GM21515 (cell line): ENCODE results near the gene HNRNPC.
"Not testable (repeated sequence)": the region's sequence is repeated elsewhere in the genome, so short reads cannot be mapped to it uniquely, and the experiment has no call there.

Source experiments
- ATAC-seq: cut with Tn5 transposase; IDR thresholded peaks from one replicate; pipeline ENCODE4 v1.9.1; 2021; ENCODE audit not compliant: unreplicated experiment

Gene HNRNPC

DNA sequence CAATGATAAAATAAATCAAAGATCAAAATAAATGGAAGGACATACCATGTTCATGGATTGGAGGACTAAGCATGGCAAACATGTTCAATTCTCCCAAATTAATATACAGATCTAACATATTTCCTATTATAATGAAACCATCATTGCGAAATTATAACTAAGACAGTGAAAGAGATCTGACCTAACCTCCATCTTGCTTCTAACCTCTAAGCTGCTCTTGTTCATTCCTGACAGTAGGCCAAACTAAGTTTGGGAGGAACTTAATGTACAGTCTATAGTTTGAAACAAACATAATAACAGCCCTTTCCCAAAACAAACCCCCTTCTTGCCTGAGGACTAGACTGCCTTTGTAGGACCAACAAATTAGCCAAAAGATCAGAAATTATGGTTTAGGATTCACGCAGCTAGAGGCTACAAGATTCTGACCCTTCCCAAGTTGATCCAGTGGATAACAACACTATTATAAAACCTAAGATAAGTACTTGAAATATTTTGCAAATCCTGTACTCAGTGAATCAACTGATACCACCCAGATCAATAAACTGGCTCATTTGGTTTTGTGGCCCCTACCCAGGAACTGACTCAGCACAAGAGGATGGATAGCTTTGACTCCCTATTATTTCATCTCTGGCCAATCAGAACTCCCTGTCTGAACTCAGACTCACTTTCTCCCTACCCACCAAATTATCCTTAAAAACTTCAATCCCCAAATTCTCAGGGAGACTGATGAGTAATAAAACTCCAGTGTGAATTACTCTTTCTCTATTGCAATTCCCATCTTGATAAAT is 71.6 kb downstream of the HNRNPC start:
- no peak for ATAC-seq

DNA sequence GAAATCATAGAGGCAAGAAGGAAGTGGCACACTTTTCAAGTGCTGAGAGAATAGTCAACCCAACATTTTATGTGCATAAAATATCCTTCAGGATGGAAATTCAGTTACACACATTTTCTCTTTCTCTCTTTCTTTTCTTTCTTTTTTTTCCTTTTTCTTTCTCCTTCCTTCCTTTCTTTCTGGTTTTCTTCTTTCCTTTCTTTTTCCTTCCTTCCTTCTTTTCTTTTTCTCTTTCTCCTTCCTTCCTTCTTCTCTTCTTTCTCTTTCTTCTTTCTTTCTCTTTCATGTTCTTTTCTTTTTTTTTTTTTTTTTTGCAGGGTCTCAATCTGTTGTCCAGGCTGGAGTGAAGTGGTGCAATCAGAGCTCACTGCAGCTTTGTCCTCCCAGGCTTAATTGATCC is 74.6 kb downstream of the HNRNPC start:
- no peak for ATAC-seq

DNA sequence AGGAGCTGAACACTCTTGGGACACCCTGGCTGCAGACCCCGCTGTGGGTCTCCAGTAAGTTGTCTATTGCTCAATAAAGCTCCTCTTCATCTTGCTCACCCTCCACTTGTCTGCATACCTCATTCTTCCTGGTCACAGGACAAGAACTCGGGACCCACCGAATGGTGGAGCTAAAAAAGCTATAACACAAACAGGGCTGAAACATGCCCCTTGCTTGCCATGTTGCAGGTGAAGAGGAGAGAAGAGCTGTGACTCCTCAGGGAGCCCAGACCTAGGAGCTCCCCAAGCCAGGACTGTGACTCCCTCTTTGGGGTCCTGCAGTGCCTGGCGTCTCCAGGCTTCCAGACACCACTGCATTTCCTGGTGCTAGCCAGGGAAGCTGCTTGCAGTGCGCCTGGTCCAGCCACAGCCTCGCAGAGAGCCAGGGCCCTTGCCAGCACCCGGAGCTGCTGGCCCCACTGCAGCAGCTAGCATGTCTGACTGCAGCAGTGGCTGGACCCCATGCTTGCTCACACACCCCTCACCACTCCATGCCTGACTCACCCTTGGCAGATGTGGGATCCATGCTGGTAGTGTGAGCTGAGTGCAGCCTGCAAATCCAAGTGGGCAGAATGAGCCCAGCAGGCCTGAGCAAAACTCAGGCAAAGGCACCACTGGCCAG is 76.2 kb downstream of the HNRNPC start:
- ATAC-seq, result no peak

- ATAC-seq, result peak; percentile 22
These were observed 76.8 kb downstream of the HNRNPC start for GRCh38 chr14:21192447-21192822.

DNA sequence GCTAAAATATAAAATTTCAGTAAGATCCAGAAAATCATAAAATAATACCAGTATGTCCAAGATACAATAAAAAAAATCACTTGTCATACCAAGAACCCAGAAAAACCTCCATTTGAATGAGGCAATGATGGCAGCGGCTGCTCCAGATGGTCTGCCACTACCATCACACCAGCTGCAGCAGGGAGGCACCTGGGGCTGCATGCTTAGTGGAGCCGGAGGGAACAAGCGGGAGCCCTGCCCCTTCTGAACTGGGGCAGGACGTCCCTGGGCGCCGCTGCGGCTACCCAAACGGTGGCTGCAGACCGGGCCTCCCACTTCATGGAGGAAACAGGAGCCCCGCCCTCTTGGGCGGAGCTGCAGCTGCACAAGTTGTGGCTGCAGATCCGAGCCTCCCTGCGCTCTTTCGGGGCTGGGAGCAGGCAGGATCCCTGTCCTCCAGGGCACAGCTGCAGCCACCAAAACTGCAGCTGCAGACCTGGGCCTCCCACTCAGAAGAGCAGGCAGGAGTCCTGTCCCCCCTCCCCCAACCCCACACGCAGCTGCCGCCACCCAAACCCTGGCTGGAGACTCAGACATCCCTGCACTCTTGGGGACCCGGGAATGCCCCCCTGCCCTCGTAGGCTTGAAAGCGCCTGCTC is 77.3 kb downstream of the HNRNPC start:
- peak; percentile 92 for ATAC-seq

DNA sequence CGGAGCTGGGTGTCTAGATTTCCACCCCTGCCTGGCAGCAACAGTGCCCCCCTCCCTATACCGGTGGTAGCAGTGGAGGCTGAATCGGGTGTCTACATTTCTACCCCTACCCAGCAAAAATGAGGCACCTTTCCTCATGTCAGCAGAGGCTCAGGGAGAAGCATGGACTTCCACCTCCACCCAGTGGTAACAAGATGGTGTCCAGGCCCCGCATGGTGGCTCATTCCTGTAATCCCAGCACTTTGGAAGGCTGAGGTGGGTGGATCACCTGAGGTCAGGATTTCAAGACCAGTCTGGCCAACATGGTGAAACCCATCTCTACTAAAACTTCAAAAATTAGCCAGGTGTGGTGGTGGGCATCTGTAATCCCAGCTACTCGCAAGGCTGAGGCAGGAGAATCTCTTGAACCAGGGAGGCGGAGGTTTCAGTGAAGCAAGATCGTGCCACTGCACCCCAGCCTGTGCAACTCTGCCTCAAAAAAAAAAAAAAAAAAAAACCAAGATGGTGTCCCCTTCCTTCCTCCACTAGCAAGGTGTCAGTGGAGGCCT is 77.9 kb downstream of the HNRNPC start:
- ATAC-seq, result no peak

- ATAC-seq, result no peak
These were observed 83.8 kb downstream of the HNRNPC start for GRCh38 chr14:21185491-21185890.

GRCh38 chr14:21184254-21184653 is 85.0 kb downstream of the HNRNPC start:
- ATAC-seq, result no peak

DNA sequence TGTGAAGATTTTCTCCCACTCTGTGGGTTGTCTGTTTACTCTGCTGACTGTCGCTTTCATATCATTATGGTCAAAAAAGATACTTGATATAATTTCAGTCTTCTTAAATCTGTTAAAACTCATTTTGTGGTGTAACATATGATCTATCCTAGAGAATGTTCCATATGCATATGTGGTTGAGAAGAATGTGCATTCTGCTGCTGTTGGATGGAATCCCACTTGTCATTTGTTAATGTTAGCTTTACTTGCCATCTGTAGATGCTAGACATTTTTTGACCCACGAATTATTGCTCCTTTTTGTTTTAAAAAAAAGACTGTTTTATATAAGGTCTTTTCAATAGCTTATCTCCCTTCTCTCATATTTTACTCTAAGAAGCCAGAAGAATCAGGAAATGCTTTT is 87.1 kb downstream of the HNRNPC start:
- ATAC-seq, result no peak

GRCh38 chr14:21171128-21171527 is 98.1 kb downstream of the HNRNPC start:
- no peak for ATAC-seq

DNA sequence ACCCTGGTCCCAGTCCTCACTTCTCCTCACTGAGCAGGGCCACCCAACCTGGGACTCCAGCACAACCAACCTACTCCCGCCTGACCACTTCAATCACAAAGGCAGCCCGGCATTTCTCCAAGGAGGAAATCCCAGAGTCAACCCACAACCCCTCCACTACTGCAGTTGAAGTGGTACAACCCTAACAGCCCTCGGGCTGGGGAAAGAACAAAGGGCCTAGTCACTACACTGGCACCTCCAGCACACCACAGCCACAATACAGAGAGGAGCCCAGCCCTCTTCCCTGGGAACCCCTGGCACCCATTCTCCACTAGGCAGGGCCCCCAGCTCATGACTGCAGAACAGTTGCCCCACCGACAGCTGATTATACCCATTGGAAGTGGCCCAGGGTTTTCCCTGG is 99.7 kb downstream of the HNRNPC start:
- no peak for ATAC-seq

DNA sequence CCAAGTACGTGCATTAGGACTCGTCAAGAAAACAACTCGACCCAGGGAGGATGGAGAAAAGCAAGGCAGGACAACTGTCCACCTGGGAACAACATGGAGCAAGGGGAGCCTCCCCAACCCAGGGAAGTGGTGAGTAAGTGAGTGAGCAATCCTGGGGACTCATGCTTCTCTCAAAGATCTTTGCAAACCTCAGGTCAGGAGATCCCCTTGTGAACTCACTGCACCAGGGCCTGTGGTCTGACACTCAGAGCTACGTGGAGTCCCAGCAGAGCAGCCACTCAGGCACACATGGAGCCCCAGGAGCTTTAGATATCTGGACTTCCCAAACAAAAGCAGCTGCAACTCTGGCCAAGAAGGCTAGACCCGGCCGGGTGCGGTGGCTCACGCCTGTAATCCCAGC is 101.2 kb downstream of the HNRNPC start:
- ATAC-seq, result no peak

DNA sequence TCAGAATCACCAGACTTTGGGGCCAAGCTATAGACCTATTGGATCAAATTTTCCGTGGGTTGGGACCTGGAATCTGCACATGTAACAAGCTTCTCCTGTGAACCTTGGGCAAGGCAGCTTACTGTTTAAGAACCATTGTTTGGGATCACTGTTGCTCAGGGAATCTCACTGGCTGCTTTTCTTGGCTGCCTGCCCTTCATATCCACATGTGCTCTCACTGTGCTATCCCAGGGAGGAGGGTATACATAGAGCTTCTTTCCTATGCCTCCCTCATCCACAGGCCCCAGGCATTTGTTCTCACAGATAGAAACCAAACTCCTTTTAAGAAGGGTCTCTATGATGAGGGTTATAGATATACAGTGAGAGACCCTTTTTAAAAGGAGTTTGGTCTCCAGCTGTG is 103.6 kb downstream of the HNRNPC start:
- ATAC-seq, result not testable (repeated sequence)

GRCh38 chr14:21165002-21165605 is 104.1 kb downstream of the HNRNPC start:
- not testable (repeated sequence) for ATAC-seq

DNA sequence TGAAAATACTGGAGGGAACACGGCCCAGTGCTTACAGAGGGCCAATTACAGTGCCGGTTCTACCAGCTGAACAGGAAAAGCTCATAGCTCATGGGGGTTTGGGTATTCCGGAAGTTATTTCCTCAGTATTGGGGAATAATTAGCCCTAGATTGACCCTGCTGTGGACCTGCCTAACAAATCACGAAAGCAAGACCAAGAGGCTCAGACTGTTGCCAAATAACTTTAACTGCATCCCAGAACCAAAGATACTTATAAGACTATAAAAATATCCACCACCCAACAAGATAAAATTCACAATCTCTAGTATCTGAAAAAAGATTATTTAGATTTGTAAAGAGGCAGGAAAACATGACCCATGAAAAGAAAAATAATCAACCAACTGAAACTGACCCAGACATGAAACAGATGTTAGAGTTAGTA is 105.4 kb downstream of the HNRNPC start:
- ATAC-seq, result no peak

DNA sequence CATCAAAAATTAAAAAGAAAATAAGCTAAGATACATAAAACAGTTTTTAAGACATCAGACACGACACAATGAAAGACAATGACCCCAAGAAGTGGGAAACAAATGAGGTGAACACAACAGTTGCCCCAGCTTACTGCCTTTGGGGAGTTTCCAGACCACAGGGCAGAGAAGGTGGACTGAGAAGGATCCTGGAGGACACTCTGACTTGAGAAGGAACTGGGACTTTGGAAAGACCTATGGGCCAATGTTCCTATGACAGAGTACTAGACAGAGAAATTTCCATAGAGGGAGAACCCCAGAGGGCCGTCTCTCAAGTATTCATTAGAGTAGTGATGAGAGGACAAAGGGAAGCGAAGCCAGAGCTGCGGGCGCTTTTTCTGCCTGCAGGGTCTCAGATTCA is 107.2 kb downstream of the HNRNPC start:
- ATAC-seq, result no peak

- no peak for ATAC-seq
These were observed 109.1 kb downstream of the HNRNPC start for GRCh38 chr14:21160061-21160610.
